PFSK-1 (cell line): Measurements from ENCODE around the gene CCR8.

Source experiments
- FOXP2 ChIP-seq: optimal IDR thresholded peaks from 2 replicates; pipeline ENCODE3; 2011; ENCODE audit warnings: borderline replicate concordance, control low read depth, inconsistent platforms; ENCODE audit not compliant: insufficient read depth; ENCODE audit errors: extremely low read length, extremely low read depth
- POLR2AphosphoS5 ChIP-seq: IDR thresholded peaks from 2 replicates; pipeline ENCODE4 v1.6.1; 2012; ENCODE audit warnings: low read depth, mild to moderate bottlenecking, control low read depth, low read length, moderate library complexity
- REST ChIP-seq, 2 experiments: IDR thresholded peaks; 2 replicates each; pipeline versions ENCODE4 v1.6.1 to v1.8.0; 2011 to 2012; ENCODE audit warnings: low read depth in 2 of 2, low read length in 2 of 2, control low read depth in 1 of 2, inconsistent platforms in 1 of 2, mild to moderate bottlenecking in 1 of 2, moderate library complexity in 1 of 2; ENCODE audit not compliant: insufficient read depth in 1 of 2
- SIN3A ChIP-seq: IDR thresholded peaks from 2 replicates; pipeline ENCODE4 v1.6.1; 2012; ENCODE audit warnings: mild to moderate bottlenecking, low read length, moderate library complexity, borderline replicate concordance; ENCODE audit not compliant: insufficient read depth
- TAF1 ChIP-seq: IDR thresholded peaks from 2 replicates; pipeline ENCODE4 v1.6.1; 2012; ENCODE audit warnings: low read length, control low read depth, borderline replicate concordance; ENCODE audit not compliant: insufficient read depth

GRCh38 chr3:39362192-39362591, 32.7 kb downstream of the CCR8 start:
- TF ChIP-seq POLR2AphosphoS5 (no peak), TAF1 (no peak), REST (IDR thresholded peaks at IDR 0.05; ENCODE audit: insufficient read depth in 1 of 2, low read depth in 2 of 2, low read length in 2 of 2) (no peak), SIN3A (no peak), FOXP2 (no peak)
